Stimulated activated CD8-positive, alpha-beta memory T cell treated with anti-CD3 and anti-CD28 coated beads, Interleukin-12 subunit alpha, Interleukin-12 subunit beta, amount 100 ng/mL, for 1 hour (primary cell): Measurements from ENCODE around the gene LRRC15.

Experiments
- DNase-seq: peaks from one replicate; pipeline ENCODE4 v3.0.0-alpha.2; 2020; ENCODE audit warnings: low read depth

Gene LRRC15

GRCh38 chr3:194369522-194370279 is at the start of gene LRRC15:
Gene LRRC15, minus strand, starts transcription at chr3:194369743. Its CDS starts 8,700 bp downstream, at chr3:194361043.
- DNase-seq = no peak

- no peak for DNase-seq
Observed at GRCh38 chr3:194418671-194419070, 49.1 kb upstream of the LRRC15 start.

- no peak for DNase-seq
Observed at GRCh38 chr3:194407423-194407822, 37.9 kb upstream of the LRRC15 start.

- DNase-seq = no peak
Observed at GRCh38 chr3:194405766-194406165, 36.2 kb upstream of the LRRC15 start.

- DNase-seq = no peak
Observed at GRCh38 chr3:194404365-194405140, 35.0 kb upstream of the LRRC15 start.

- no peak for DNase-seq
Observed at GRCh38 chr3:194401868-194402329, 32.4 kb upstream of the LRRC15 start.

GRCh38 chr3:194401346-194401745 is 31.8 kb upstream of the LRRC15 start:
- DNase-seq = no peak

- no peak for DNase-seq
Observed at GRCh38 chr3:194399874-194400411, 30.4 kb upstream of the LRRC15 start.

GRCh38 chr3:194399166-194399565 is 29.6 kb upstream of the LRRC15 start, which contains the start of gene GP5:
Gene GP5, minus strand, starts transcription at chr3:194399266. Its CDS starts 984 bp downstream, at chr3:194398282.
- no peak for DNase-seq

- DNase-seq = no peak
Observed at GRCh38 chr3:194397757-194398312, 28.3 kb upstream of the LRRC15 start.

- DNase-seq = no peak
Observed at GRCh38 chr3:194396859-194397756, 27.6 kb upstream of the LRRC15 start.

- DNase-seq = no peak
Observed at GRCh38 chr3:194396539-194396858, 27.0 kb upstream of the LRRC15 start.

- DNase-seq = no peak
Observed at GRCh38 chr3:194395778-194396538, 26.4 kb upstream of the LRRC15 start.

- DNase-seq = no peak
Observed at GRCh38 chr3:194395212-194395611, 25.7 kb upstream of the LRRC15 start.

GRCh38 chr3:194392576-194392975 is 23.0 kb upstream of the LRRC15 start:
- no peak for DNase-seq

- no peak for DNase-seq
Observed at GRCh38 chr3:194390835-194391234, 21.3 kb upstream of the LRRC15 start.

- no peak for DNase-seq
Observed at GRCh38 chr3:194389269-194389668, 19.7 kb upstream of the LRRC15 start.

GRCh38 chr3:194387926-194388418 is 18.4 kb upstream of the LRRC15 start:
- no peak for DNase-seq

- DNase-seq = no peak
Observed at GRCh38 chr3:194387276-194387675, 17.7 kb upstream of the LRRC15 start.

GRCh38 chr3:194386648-194387047 is 17.1 kb upstream of the LRRC15 start:
- DNase-seq = no peak

- no peak for DNase-seq
Observed at GRCh38 chr3:194386066-194386465, 16.5 kb upstream of the LRRC15 start.
